ENCODE measurements around the gene APOA5. TPM values are rescaled to one million over a fixed set of nuclear protein-coding genes. Genes with fewer than 3 reads are reported as not detected.

The APOA5 gene
- total and polyA plus RNA-seq, 2 of the 13 experiments (the other 11 are each of a cell fraction or from before 2014, with no cell fraction given): 44.0 to 49.1 TPM

DNA sequence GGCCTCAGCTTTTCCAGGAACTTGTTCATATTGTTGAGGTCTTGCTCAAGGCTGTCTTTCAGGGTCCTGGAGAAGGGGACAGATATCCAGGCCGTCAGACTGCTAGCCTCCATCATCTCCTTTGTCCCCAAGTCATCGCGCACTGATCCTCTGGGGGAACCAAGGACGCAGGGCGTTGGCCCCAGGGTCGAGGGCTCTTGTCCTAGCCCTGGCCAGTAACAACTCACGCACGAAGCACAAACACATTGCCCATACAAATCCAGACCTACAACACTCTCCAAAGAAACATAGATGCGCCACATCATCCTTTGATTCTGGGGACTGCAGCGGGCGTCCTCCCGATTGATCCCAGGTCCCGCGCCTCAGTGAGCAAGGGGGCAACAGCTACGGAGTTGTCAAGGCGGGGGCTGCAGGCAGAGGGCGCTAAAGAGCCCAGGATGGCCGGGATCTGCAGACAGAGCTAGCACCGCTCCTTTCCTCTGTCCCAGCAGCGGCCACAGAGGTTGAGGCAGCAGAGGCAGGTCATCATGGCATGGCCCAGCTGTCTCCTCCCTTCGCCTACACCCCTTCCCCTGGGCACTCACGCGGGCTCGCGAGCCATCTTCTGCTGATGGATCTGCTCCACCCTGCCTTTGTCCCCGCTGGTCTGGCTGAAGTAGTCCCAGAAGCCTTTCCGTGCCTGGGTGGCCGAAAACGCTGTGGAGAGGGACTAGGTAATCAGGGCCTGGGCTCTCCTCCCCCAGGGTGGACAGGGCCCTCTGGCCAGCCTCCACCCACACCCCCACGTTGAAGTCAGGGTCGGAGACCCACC is 472 bp downstream of the APOA5 start (continued):
- peak; percentile 44; the same call in 1 of the 2 replicates for TF ChIP-seq PPARG (CRISPR knock-in tag; conservative IDR thresholded peaks at IDR 0.05)
- no peak for TF ChIP-seq PRMT3 (CRISPR knock-in tag; IDR thresholded peaks at IDR 0.05; ENCODE audit: borderline replicate concordance, low read depth)
- peak; percentile 83; the same call in 1 of the 2 replicates for TF ChIP-seq KLF6 (CRISPR knock-in tag; IDR thresholded peaks at IDR 0.05)
- no peak for TF ChIP-seq ZNF780A (CRISPR knock-in tag; IDR thresholded peaks at IDR 0.05)
- TF ChIP-seq SCMH1 (CRISPR knock-in tag; IDR thresholded peaks at IDR 0.05; ENCODE audit: borderline replicate concordance): no peak
- no peak for TF ChIP-seq NCOA5 (CRISPR knock-in tag; IDR thresholded peaks at IDR 0.05)
- no peak for TF ChIP-seq ZNF224 (CRISPR knock-in tag; IDR thresholded peaks at IDR 0.05)
- peak; percentile 44; the same call in 1 of the 2 replicates for TF ChIP-seq FOXP4 (CRISPR knock-in tag; IDR thresholded peaks at IDR 0.05)
- TF ChIP-seq ZNF317 (CRISPR knock-in tag; IDR thresholded peaks at IDR 0.05): no peak
- TF ChIP-seq ZNF383 (CRISPR knock-in tag; IDR thresholded peaks at IDR 0.05; ENCODE audit: borderline replicate concordance): no peak
- TF ChIP-seq RAD21 (CRISPR knock-in tag; IDR thresholded peaks at IDR 0.05): peak; percentile 98
- TF ChIP-seq EEA1 (CRISPR knock-in tag; IDR thresholded peaks at IDR 0.05; ENCODE audit: borderline replicate concordance): no peak
- TF ChIP-seq, protein P1, sequence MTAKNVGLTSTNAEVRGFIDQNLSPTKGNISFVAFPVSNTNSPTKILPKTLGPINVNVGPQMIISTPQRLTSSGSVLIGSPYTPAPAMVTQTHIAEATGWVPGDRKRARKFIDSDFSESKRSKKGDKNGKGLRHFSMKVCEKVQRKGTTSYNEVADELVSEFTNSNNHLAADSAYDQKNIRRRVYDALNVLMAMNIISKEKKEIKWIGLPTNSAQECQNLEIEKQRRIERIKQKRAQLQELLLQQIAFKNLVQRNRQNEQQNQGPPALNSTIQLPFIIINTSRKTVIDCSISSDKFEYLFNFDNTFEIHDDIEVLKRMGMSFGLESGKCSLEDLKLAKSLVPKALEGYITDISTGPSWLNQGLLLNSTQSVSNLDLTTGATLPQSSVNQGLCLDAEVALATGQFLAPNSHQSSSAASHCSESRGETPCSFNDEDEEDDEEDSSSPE (CRISPR knock-in tag; IDR thresholded peaks at IDR 0.05): no peak
- TF ChIP-seq, protein P2, sequence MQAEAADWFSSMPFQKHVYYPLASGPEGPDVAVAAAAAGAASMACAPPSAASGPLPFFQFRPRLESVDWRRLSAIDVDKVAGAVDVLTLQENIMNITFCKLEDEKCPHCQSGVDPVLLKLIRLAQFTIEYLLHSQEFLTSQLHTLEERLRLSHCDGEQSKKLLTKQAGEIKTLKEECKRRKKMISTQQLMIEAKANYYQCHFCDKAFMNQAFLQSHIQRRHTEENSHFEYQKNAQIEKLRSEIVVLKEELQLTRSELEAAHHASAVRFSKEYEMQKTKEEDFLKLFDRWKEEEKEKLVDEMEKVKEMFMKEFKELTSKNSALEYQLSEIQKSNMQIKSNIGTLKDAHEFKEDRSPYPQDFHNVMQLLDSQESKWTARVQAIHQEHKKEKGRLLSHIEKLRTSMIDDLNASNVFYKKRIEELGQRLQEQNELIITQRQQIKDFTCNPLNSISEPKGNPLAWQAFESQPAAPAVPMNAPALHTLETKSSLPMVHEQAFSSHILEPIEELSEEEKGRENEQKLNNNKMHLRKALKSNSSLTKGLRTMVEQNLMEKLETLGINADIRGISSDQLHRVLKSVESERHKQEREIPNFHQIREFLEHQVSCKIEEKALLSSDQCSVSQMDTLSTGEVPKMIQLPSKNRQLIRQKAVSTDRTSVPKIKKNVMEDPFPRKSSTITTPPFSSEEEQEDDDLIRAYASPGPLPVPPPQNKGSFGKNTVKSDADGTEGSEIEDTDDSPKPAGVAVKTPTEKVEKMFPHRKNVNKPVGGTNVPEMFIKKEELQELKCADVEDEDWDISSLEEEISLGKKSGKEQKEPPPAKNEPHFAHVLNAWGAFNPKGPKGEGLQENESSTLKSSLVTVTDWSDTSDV (CRISPR knock-in tag; IDR thresholded peaks at IDR 0.05): no peak
- TF ChIP-seq, protein P3, sequence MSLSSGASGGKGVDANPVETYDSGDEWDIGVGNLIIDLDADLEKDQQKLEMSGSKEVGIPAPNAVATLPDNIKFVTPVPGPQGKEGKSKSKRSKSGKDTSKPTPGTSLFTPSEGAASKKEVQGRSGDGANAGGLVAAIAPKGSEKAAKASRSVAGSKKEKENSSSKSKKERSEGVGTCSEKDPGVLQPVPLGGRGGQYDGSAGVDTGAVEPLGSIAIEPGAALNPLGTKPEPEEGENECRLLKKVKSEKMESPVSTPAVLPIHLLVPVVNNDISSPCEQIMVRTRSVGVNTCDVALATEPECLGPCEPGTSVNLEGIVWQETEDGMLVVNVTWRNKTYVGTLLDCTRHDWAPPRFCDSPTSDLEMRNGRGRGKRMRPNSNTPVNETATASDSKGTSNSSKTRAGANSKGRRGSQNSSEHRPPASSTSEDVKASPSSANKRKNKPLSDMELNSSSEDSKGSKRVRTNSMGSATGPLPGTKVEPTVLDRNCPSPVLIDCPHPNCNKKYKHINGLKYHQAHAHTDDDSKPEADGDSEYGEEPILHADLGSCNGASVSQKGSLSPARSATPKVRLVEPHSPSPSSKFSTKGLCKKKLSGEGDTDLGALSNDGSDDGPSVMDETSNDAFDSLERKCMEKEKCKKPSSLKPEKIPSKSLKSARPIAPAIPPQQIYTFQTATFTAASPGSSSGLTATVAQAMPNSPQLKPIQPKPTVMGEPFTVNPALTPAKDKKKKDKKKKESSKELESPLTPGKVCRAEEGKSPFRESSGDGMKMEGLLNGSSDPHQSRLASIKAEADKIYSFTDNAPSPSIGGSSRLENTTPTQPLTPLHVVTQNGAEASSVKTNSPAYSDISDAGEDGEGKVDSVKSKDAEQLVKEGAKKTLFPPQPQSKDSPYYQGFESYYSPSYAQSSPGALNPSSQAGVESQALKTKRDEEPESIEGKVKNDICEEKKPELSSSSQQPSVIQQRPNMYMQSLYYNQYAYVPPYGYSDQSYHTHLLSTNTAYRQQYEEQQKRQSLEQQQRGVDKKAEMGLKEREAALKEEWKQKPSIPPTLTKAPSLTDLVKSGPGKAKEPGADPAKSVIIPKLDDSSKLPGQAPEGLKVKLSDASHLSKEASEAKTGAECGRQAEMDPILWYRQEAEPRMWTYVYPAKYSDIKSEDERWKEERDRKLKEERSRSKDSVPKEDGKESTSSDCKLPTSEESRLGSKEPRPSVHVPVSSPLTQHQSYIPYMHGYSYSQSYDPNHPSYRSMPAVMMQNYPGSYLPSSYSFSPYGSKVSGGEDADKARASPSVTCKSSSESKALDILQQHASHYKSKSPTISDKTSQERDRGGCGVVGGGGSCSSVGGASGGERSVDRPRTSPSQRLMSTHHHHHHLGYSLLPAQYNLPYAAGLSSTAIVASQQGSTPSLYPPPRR (CRISPR knock-in tag; IDR thresholded peaks at IDR 0.05; ENCODE audit: borderline replicate concordance): peak; percentile 63
- no peak; the same call in 1 of the 2 replicates for TF ChIP-seq ZMYM4 (CRISPR knock-in tag; IDR thresholded peaks at IDR 0.05)

All from HepG2 (cell line).